Measurements from ENCODE around the gene RAX.

- no peak for TF ChIP-seq CTCF (IDR thresholded peaks at IDR 0.05)
- no peak for TF ChIP-seq POLR2A (IDR thresholded peaks at IDR 0.05)
Measured at GRCh38 chr18:59272221-59272888, 899 bp downstream of the RAX start.
